Ecto neural progenitor cell (in vitro differentiated cells): Measurements from ENCODE around the gene OBSL1.
A peak's percentile ranks its signal among the peaks of the same experiment; 100 is the strongest.

Experiments
- DNase-seq: peaks from one replicate; pipeline ENCODE4 v3.0.0-alpha.2; 2018; ENCODE audit warnings: low spot score

OBSL1 gene

GRCh38 chr2:219596954-219597551 is 25.7 kb upstream of the OBSL1 start:
- no peak for DNase-seq

- DNase-seq, result no peak
These were observed 23.9 kb upstream of the OBSL1 start for GRCh38 chr2:219595256-219595655.

GRCh38 chr2:219593154-219593553 is 21.8 kb upstream of the OBSL1 start:
- DNase-seq, result no peak

GRCh38 chr2:219592736-219593135 is 21.4 kb upstream of the OBSL1 start:
- no peak for DNase-seq

GRCh38 chr2:219591091-219591490 is 19.8 kb upstream of the OBSL1 start:
- no peak for DNase-seq

- DNase-seq, result no peak
These were observed 10.0 kb upstream of the OBSL1 start for GRCh38 chr2:219581346-219581745.

GRCh38 chr2:219578811-219579613 is 7.7 kb upstream of the OBSL1 start:
- no peak for DNase-seq

- DNase-seq, result peak; percentile 71
These were observed 5.4 kb upstream of the OBSL1 start for GRCh38 chr2:219576505-219577388.

- DNase-seq, result no peak
These were observed 4.5 kb upstream of the OBSL1 start for GRCh38 chr2:219575566-219576504.

- DNase-seq, result peak; percentile 44
These were observed 3.4 kb upstream of the OBSL1 start for GRCh38 chr2:219574484-219575311.

- DNase-seq, result no peak
These were observed 1.8 kb upstream of the OBSL1 start for GRCh38 chr2:219573166-219573565.

GRCh38 chr2:219572237-219573001 is 1.1 kb upstream of the OBSL1 start, which contains the start of gene INHA:
Gene INHA, plus strand, starts transcription at chr2:219572310. Its CDS starts 65 bp downstream, at chr2:219572375.
- DNase-seq, result no peak

- DNase-seq, result no peak
These were observed 422 bp downstream of the OBSL1 start for GRCh38 chr2:219570924-219571310.

GRCh38 chr2:219570194-219570923 is 980 bp downstream of the OBSL1 start:
- peak; percentile 65 for DNase-seq

GRCh38 chr2:219569635-219570034 is 1.7 kb downstream of the OBSL1 start:
- no peak for DNase-seq

- no peak for DNase-seq
These were observed 2.3 kb downstream of the OBSL1 start for GRCh38 chr2:219569041-219569440.

GRCh38 chr2:219567791-219568361 is 3.5 kb downstream of the OBSL1 start:
- DNase-seq, result no peak

- DNase-seq, result no peak
These were observed 4.2 kb downstream of the OBSL1 start for GRCh38 chr2:219567131-219567530.

- no peak for DNase-seq
These were observed 4.7 kb downstream of the OBSL1 start for GRCh38 chr2:219566640-219567039.
